ENCODE results near the gene HAPLN2.
"Not testable (repeated sequence)": the region's sequence is repeated elsewhere in the genome, so short reads cannot be mapped to it uniquely, and the experiment has no call there.

HAPLN2 gene

GRCh38 chr1:156602557-156602993 is 16.6 kb upstream of the HAPLN2 start:
- H3K9me3 ChIP-seq (ENCODE audit: low read length) = no peaks in the 10 kb centered on the region
- H3K4me3 ChIP-seq (ENCODE audit: low read depth in 1 of 2, low read length in 2 of 2) = no peak overlapping the region

GRCh38 chr1:156607344-156607743 is 11.9 kb upstream of the HAPLN2 start:
- H3K27me3 ChIP-seq (ENCODE audit: control insufficient read depth in 1 of 2, insufficient read depth in 2 of 2, low read length in 2 of 2); H3K4me3 ChIP-seq (ENCODE audit: low read depth in 1 of 2, low read length in 2 of 2); H3K4me1 ChIP-seq (ENCODE audit: insufficient read depth, low read length); H3K36me3 ChIP-seq (ENCODE audit: insufficient read depth, low read length); H3K27ac ChIP-seq (ENCODE audit: low read depth, low read length); H3K9ac ChIP-seq (ENCODE audit: low read length); H3K9me3 ChIP-seq (ENCODE audit: low read length): not testable (repeated sequence)

More at GRCh38 chr1:156602557-156602993, 16.6 kb upstream of the HAPLN2 start:
- Histone ChIP-seq H3K27ac (ENCODE audit: low read depth, low read length) (no peak overlapping the region), H3K4me1 (ENCODE audit: insufficient read depth, low read length) (peaks cover 11% of the 10 kb centered on the region), H3K27me3 (ENCODE audit: control insufficient read depth in 1 of 2, insufficient read depth in 2 of 2, low read length in 2 of 2) (no peaks in the 10 kb centered on the region), H3K36me3 (ENCODE audit: insufficient read depth, low read length) (peaks cover 13% of the 10 kb centered on the region), H3K9ac (ENCODE audit: low read length) (no peak overlapping the region)

- Histone ChIP-seq H3K4me1 (ENCODE audit: insufficient read depth, low read length) (no peaks in the 10 kb centered on the region), H3K9ac (ENCODE audit: low read length) (no peak overlapping the region), H3K4me3 (ENCODE audit: low read depth in 1 of 2, low read length in 2 of 2) (no peak overlapping the region), H3K27me3 (ENCODE audit: control insufficient read depth in 1 of 2, insufficient read depth in 2 of 2, low read length in 2 of 2) (no peaks in the 10 kb centered on the region), H3K36me3 (ENCODE audit: insufficient read depth, low read length) (no peaks in the 10 kb centered on the region), H3K27ac (ENCODE audit: low read depth, low read length) (no peak overlapping the region), H3K9me3 (ENCODE audit: low read length) (no peaks in the 10 kb centered on the region)
Measured at GRCh38 chr1:156608036-156608674, 11.1 kb upstream of the HAPLN2 start.

GRCh38 chr1:156608981-156609380 is 10.2 kb upstream of the HAPLN2 start:
- no peaks in the 10 kb centered on the region for H3K36me3 ChIP-seq (ENCODE audit: insufficient read depth, low read length)
- H3K9me3 ChIP-seq (ENCODE audit: low read length) = no peaks in the 10 kb centered on the region
- no peaks in the 10 kb centered on the region for H3K4me1 ChIP-seq (ENCODE audit: insufficient read depth, low read length)
- H3K27ac ChIP-seq (ENCODE audit: low read depth, low read length) = no peak overlapping the region
- no peak overlapping the region for H3K4me3 ChIP-seq (ENCODE audit: low read depth in 1 of 2, low read length in 2 of 2)
- H3K27me3 ChIP-seq (ENCODE audit: control insufficient read depth in 1 of 2, insufficient read depth in 2 of 2, low read length in 2 of 2) = no peaks in the 10 kb centered on the region
- no peak overlapping the region for H3K9ac ChIP-seq (ENCODE audit: low read length)

DNA sequence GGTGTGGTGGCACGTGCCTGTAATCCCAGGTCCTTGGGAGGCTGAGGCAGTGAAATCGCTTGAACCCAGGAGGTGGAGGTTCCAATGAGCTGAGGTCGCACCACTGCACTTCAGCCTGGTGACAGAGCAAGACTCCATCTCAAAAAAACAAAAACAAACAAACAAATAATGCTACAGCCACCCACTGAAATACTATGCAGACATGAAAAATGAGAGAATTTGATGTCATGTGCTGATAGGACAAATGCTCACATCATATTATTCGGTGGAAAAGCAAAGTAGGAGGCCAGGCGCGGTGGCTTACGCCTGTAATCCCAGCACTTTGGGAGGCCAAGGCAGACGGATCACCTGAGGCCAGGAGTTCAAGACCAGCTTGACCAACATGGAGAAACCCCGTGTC is 9.1 kb upstream of the HAPLN2 start:
- not testable (repeated sequence) for H3K36me3 ChIP-seq (ENCODE audit: insufficient read depth, low read length); H3K4me3 ChIP-seq (ENCODE audit: low read depth in 1 of 2, low read length in 2 of 2); H3K27ac ChIP-seq (ENCODE audit: low read depth, low read length); H3K9me3 ChIP-seq (ENCODE audit: low read length); H3K27me3 ChIP-seq (ENCODE audit: control insufficient read depth in 1 of 2, insufficient read depth in 2 of 2, low read length in 2 of 2); H3K4me1 ChIP-seq (ENCODE audit: insufficient read depth, low read length); H3K9ac ChIP-seq (ENCODE audit: low read length)

DNA sequence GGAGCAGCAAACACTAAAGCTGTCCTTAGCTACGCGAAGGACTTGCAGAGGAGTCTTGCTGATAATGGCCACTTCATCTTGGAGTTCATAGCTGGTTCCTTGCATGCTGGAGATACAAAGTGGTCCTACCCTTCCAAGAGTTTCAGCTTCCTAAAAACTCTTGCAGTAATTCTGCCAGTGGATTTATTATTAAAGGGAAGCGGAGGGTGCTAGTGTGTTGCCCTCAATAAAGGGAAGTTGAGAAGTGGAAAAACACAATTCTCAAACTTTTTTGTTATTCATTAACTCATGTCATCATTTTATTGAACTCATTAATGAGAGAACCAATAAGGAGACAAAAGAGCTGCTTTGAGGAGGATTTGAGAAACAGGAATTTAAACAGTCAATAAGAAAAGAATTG is 6.5 kb upstream of the HAPLN2 start:
- Histone ChIP-seq H3K9me3 (ENCODE audit: low read length) (no peaks in the 10 kb centered on the region), H3K36me3 (ENCODE audit: insufficient read depth, low read length) (no peaks in the 10 kb centered on the region), H3K27ac (ENCODE audit: low read depth, low read length) (no peak overlapping the region), H3K4me3 (ENCODE audit: low read depth in 1 of 2, low read length in 2 of 2) (no peak overlapping the region), H3K9ac (ENCODE audit: low read length) (no peak overlapping the region), H3K27me3 (ENCODE audit: control insufficient read depth in 1 of 2, insufficient read depth in 2 of 2, low read length in 2 of 2) (no peaks in the 10 kb centered on the region), H3K4me1 (ENCODE audit: insufficient read depth, low read length) (peaks cover 25% of the 10 kb centered on the region)

DNA sequence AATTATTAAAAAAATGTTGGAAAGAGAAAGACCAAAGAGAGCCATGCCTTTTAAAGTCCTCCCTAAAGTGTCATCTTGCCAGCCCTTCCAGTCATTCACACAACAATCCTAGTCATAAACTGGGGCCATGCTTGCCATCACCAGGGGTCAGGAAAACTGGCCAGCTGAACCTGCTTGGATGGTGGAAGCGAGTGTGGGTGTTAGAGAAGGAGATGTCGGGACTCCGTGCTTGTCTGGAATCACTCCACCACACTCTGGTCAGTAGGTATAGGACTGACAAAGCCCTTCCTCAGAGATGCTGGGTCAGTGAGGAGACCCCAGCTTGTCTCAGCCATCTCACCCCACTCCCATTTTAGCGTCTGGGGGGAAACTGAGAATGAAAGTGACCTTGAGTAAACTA is 3.3 kb upstream of the HAPLN2 start:
- Histone ChIP-seq H3K4me1 (ENCODE audit: insufficient read depth, low read length) (peaks cover 25% of the 10 kb centered on the region), H3K27me3 (ENCODE audit: control insufficient read depth in 1 of 2, insufficient read depth in 2 of 2, low read length in 2 of 2) (no peaks in the 10 kb centered on the region), H3K9me3 (ENCODE audit: low read length) (no peaks in the 10 kb centered on the region), H3K9ac (ENCODE audit: low read length) (no peak overlapping the region), H3K36me3 (ENCODE audit: insufficient read depth, low read length) (no peaks in the 10 kb centered on the region), H3K27ac (ENCODE audit: low read depth, low read length) (peak overlapping the region; percentile 42), H3K4me3 (ENCODE audit: low read depth in 1 of 2, low read length in 2 of 2) (peak overlapping the region in 1 of 2 donors; percentile 5)

GRCh38 chr1:156616463-156616862 is 2.8 kb upstream of the HAPLN2 start:
- peak overlapping the region; percentile 42 for H3K27ac ChIP-seq (ENCODE audit: low read depth, low read length)
- no peak overlapping the region for H3K9ac ChIP-seq (ENCODE audit: low read length)
- no peaks in the 10 kb centered on the region for H3K9me3 ChIP-seq (ENCODE audit: low read length)
- H3K36me3 ChIP-seq (ENCODE audit: insufficient read depth, low read length) = no peaks in the 10 kb centered on the region
- peaks cover 25% of the 10 kb centered on the region for H3K4me1 ChIP-seq (ENCODE audit: insufficient read depth, low read length)
- no peaks in the 10 kb centered on the region for H3K27me3 ChIP-seq (ENCODE audit: control insufficient read depth in 1 of 2, insufficient read depth in 2 of 2, low read length in 2 of 2)
- peak overlapping the region in 1 of 2 donors; percentile 5 for H3K4me3 ChIP-seq (ENCODE audit: low read depth in 1 of 2, low read length in 2 of 2)

- Histone ChIP-seq H3K27ac (ENCODE audit: low read depth, low read length) (no peak overlapping the region), H3K27me3 (ENCODE audit: control insufficient read depth in 1 of 2, insufficient read depth in 2 of 2, low read length in 2 of 2) (peaks cover 13 to 15% of the 10 kb centered on the region in 2 donors), H3K4me3 (ENCODE audit: low read depth in 1 of 2, low read length in 2 of 2) (no peak overlapping the region), H3K4me1 (ENCODE audit: insufficient read depth, low read length) (peaks cover 24% of the 10 kb centered on the region), H3K36me3 (ENCODE audit: insufficient read depth, low read length) (no peaks in the 10 kb centered on the region), H3K9ac (ENCODE audit: low read length) (no peak overlapping the region), H3K9me3 (ENCODE audit: low read length) (no peaks in the 10 kb centered on the region)
Measured at GRCh38 chr1:156619582-156619955, 354 bp downstream of the HAPLN2 start.

GRCh38 chr1:156622581-156623297 is 3.5 kb downstream of the HAPLN2 start:
- Histone ChIP-seq H3K36me3 (ENCODE audit: insufficient read depth, low read length) (no peaks in the 10 kb centered on the region), H3K27me3 (ENCODE audit: control insufficient read depth in 1 of 2, insufficient read depth in 2 of 2, low read length in 2 of 2) (peaks cover 37 to 47% of the 10 kb centered on the region in 2 donors), H3K27ac (ENCODE audit: low read depth, low read length) (no peak overlapping the region), H3K4me1 (ENCODE audit: insufficient read depth, low read length) (peaks cover 4% of the 10 kb centered on the region), H3K9me3 (ENCODE audit: low read length) (no peaks in the 10 kb centered on the region), H3K4me3 (ENCODE audit: low read depth in 1 of 2, low read length in 2 of 2) (no peak overlapping the region), H3K9ac (ENCODE audit: low read length) (no peak overlapping the region)

GRCh38 chr1:156623946-156624813 is 5.0 kb downstream of the HAPLN2 start:
- no peak overlapping the region for H3K9ac ChIP-seq (ENCODE audit: low read length)
- H3K9me3 ChIP-seq (ENCODE audit: low read length) = no peaks in the 10 kb centered on the region
- peak overlapping the region; percentile 18 to 47 for H3K4me3 ChIP-seq (ENCODE audit: low read depth in 1 of 2, low read length in 2 of 2)
- H3K27ac ChIP-seq (ENCODE audit: low read depth, low read length) = no peak overlapping the region
- peaks cover 37 to 57% of the 10 kb centered on the region in 2 donors for H3K27me3 ChIP-seq (ENCODE audit: control insufficient read depth in 1 of 2, insufficient read depth in 2 of 2, low read length in 2 of 2)
- H3K36me3 ChIP-seq (ENCODE audit: insufficient read depth, low read length) = no peaks in the 10 kb centered on the region
- H3K4me1 ChIP-seq (ENCODE audit: insufficient read depth, low read length) = peaks cover 4% of the 10 kb centered on the region

Data from muscle layer of colon (tissue), 2 donors.